Measurements from ENCODE around the gene KRT39.

Gene KRT39

GRCh38 chr17:40993839-40994238 is 27.1 kb upstream of the KRT39 start, which contains the start of gene KRTAP3-3:
Gene KRTAP3-3 (minus strand): TSS chr17:40994164. CDS start chr17:40994097, 67 bp downstream.
- Histone ChIP-seq H3K4me3 (replicated peaks; ENCODE audit: low read depth, low read length) (no peak within 1 kb of the TSS), H3K36me3 (ENCODE audit: control insufficient read depth, insufficient read depth, low read length) (no peaks in the 10 kb centered on the region)
- no peak for DNase-seq (ENCODE audit: extremely low read depth, insufficient read length)

GRCh38 chr17:40993084-40993483 is 26.3 kb upstream of the KRT39 start:
- no peak for DNase-seq (ENCODE audit: extremely low read depth, insufficient read length)
- Histone ChIP-seq H3K4me3 (replicated peaks; ENCODE audit: low read depth, low read length) (no peak overlapping the region), H3K36me3 (ENCODE audit: control insufficient read depth, insufficient read depth, low read length) (no peaks in the 10 kb centered on the region), H3K27me3 (replicated peaks; ENCODE audit: control insufficient read depth, insufficient read depth, low read length) (no peaks in the 10 kb centered on the region)
- TF ChIP-seq CTCF (IDR thresholded peaks at IDR 0.05; ENCODE audit: insufficient read depth, low read length, poor library complexity, severe bottlenecking) = no peak

More at GRCh38 chr17:40993839-40994238, 27.1 kb upstream of the KRT39 start, which contains the start of gene KRTAP3-3:
- no peak for TF ChIP-seq CTCF (IDR thresholded peaks at IDR 0.05; ENCODE audit: insufficient read depth, low read length, poor library complexity, severe bottlenecking)
- no peaks in the 10 kb centered on the region for H3K27me3 ChIP-seq (replicated peaks; ENCODE audit: control insufficient read depth, insufficient read depth, low read length)

- TF ChIP-seq CTCF (IDR thresholded peaks at IDR 0.05; ENCODE audit: insufficient read depth, low read length, poor library complexity, severe bottlenecking) = no peak
- no peak for DNase-seq (ENCODE audit: extremely low read depth, insufficient read length)
- Histone ChIP-seq H3K27me3 (replicated peaks; ENCODE audit: control insufficient read depth, insufficient read depth, low read length) (no peaks in the 10 kb centered on the region), H3K36me3 (ENCODE audit: control insufficient read depth, insufficient read depth, low read length) (no peaks in the 10 kb centered on the region), H3K4me3 (replicated peaks; ENCODE audit: low read depth, low read length) (no peak overlapping the region)
Measured at GRCh38 chr17:40992666-40993065, 25.9 kb upstream of the KRT39 start.

GRCh38 chr17:40986920-40987319 is 20.2 kb upstream of the KRT39 start:
- no peaks in the 10 kb centered on the region for H3K36me3 ChIP-seq (ENCODE audit: control insufficient read depth, insufficient read depth, low read length)
- TF ChIP-seq CTCF (IDR thresholded peaks at IDR 0.05; ENCODE audit: insufficient read depth, low read length, poor library complexity, severe bottlenecking) = no peak
- DNase-seq (ENCODE audit: extremely low read depth, insufficient read length) = no peak
- H3K27me3 ChIP-seq (replicated peaks; ENCODE audit: control insufficient read depth, insufficient read depth, low read length) = no peaks in the 10 kb centered on the region; the same call in 1 of the 2 replicates
- H3K4me3 ChIP-seq (replicated peaks; ENCODE audit: low read depth, low read length) = no peak overlapping the region

GRCh38 chr17:40984226-40984625 is 17.5 kb upstream of the KRT39 start, which contains the start of gene KRT40:
Gene KRT40 (minus strand): TSS chr17:40984326. CDS start chr17:40984273, 53 bp downstream.
- Histone ChIP-seq H3K36me3 (ENCODE audit: control insufficient read depth, insufficient read depth, low read length) (no peaks in the 10 kb centered on the region), H3K27me3 (replicated peaks; ENCODE audit: control insufficient read depth, insufficient read depth, low read length) (no peaks in the 10 kb centered on the region; the same call in 1 of the 2 replicates), H3K4me3 (replicated peaks; ENCODE audit: low read depth, low read length) (no peak within 1 kb of the TSS)
- DNase-seq (ENCODE audit: extremely low read depth, insufficient read length) = no peak
- no peak for TF ChIP-seq CTCF (IDR thresholded peaks at IDR 0.05; ENCODE audit: insufficient read depth, low read length, poor library complexity, severe bottlenecking)

GRCh38 chr17:40981115-40981514 is 14.4 kb upstream of the KRT39 start:
- no peaks in the 10 kb centered on the region for H3K36me3 ChIP-seq (ENCODE audit: control insufficient read depth, insufficient read depth, low read length)
- no peak for DNase-seq (ENCODE audit: extremely low read depth, insufficient read length)
- H3K27me3 ChIP-seq (replicated peaks; ENCODE audit: control insufficient read depth, insufficient read depth, low read length) = no peaks in the 10 kb centered on the region; the same call in 1 of the 2 replicates
- H3K4me3 ChIP-seq (replicated peaks; ENCODE audit: low read depth, low read length) = no peak overlapping the region
- no peak for TF ChIP-seq CTCF (IDR thresholded peaks at IDR 0.05; ENCODE audit: insufficient read depth, low read length, poor library complexity, severe bottlenecking)

Measured in GM06990 (cell line).